ENCODE measurements around the gene CISH.

CISH gene

GRCh38 chr3:50623840-50624474, 12.4 kb upstream of the CISH start:
- H3K4me1 ChIP-seq (ENCODE audit: low read depth, poor library complexity, severe bottlenecking), result peaks cover 16% of the 10 kb centered on the region
- no peak for TF ChIP-seq CTCF (conservative IDR thresholded peaks at IDR 0.05; ENCODE audit: low read depth, low read length)
- no peak overlapping the region for H3K4me2 ChIP-seq
- no peaks in the 10 kb centered on the region for H4K20me1 ChIP-seq (ENCODE audit: insufficient read depth)
- no peaks in the 10 kb centered on the region for H3K36me3 ChIP-seq (ENCODE audit: insufficient read depth)
- no peak overlapping the region for H2AFZ ChIP-seq (ENCODE audit: low read depth)
- no peak overlapping the region for H3K27ac ChIP-seq
- no peaks in the 10 kb centered on the region for H3K79me2 ChIP-seq (ENCODE audit: insufficient read depth, low read depth)
- H3K9ac ChIP-seq, result no peak overlapping the region
- H3K27me3 ChIP-seq (ENCODE audit: insufficient read depth, low read depth), result no peaks in the 10 kb centered on the region
- H3K4me3 ChIP-seq (IDR thresholded peaks at IDR 0.05; ENCODE audit: insufficient read depth, low read depth, low read length), result no peak overlapping the region

DNA sequence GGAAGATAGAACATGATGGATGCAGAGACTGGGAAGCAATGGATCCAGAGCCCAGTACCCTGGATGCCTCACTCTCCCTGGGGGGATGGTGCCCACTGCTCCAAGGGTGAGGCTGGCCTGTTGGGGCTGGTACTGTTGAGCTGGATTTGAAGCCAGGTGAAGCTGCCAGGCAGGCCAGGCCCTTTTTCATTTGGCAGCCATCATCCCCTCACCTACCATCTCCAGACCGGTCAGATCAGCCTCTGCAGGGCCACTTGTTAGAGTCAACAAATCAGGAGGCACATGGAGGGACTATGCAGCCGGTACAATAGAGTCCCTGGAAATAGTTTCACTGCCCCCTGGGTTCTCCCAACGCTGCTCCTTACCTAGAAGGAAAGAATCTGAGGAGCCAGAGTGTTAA, 11.3 kb upstream of the CISH start:
- H3K4me2 ChIP-seq, result no peak overlapping the region
- H3K9ac ChIP-seq, result no peak overlapping the region
- no peak overlapping the region for H3K4me3 ChIP-seq (IDR thresholded peaks at IDR 0.05; ENCODE audit: insufficient read depth, low read depth, low read length)
- no peaks in the 10 kb centered on the region for H3K36me3 ChIP-seq (ENCODE audit: insufficient read depth)
- H4K20me1 ChIP-seq (ENCODE audit: insufficient read depth), result no peaks in the 10 kb centered on the region
- no peak overlapping the region for H3K27ac ChIP-seq
- no peak for TF ChIP-seq CTCF (conservative IDR thresholded peaks at IDR 0.05; ENCODE audit: low read depth, low read length)
- no peaks in the 10 kb centered on the region for H3K27me3 ChIP-seq (ENCODE audit: insufficient read depth, low read depth)
- no peaks in the 10 kb centered on the region for H3K79me2 ChIP-seq (ENCODE audit: insufficient read depth, low read depth)
- peaks cover 16% of the 10 kb centered on the region for H3K4me1 ChIP-seq (ENCODE audit: low read depth, poor library complexity, severe bottlenecking)
- H2AFZ ChIP-seq (ENCODE audit: low read depth), result no peak overlapping the region

DNA sequence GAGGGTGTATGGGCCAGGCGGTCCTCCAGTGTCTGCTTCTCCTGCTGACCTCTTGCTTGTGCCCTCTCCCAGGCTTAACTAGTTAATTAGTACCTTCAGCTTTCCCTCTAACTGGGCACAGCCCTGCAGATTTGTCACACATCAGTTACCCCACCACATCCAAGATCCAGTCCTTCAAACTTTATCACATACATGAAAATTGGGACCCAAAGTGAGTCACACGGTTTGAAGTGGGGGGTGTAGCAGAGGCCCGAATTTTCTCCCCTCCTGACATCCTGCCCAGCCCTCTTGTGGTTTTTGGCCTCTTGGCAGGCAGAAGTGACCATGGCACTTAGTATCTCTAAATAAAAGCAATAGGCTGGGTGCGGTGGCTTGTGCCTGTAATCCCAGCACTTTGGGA, 9.2 kb upstream of the CISH start:
- Histone ChIP-seq H3K79me2 (ENCODE audit: insufficient read depth, low read depth) (no peaks in the 10 kb centered on the region), H3K36me3 (ENCODE audit: insufficient read depth) (no peaks in the 10 kb centered on the region), H3K9ac (no peak overlapping the region), H3K4me3 (IDR thresholded peaks at IDR 0.05; ENCODE audit: insufficient read depth, low read depth, low read length) (no peak overlapping the region), H3K4me2 (no peak overlapping the region), H3K27me3 (ENCODE audit: insufficient read depth, low read depth) (no peaks in the 10 kb centered on the region), H2AFZ (ENCODE audit: low read depth) (no peak overlapping the region), H4K20me1 (ENCODE audit: insufficient read depth) (no peaks in the 10 kb centered on the region), H3K4me1 (ENCODE audit: low read depth, poor library complexity, severe bottlenecking) (peaks cover 16% of the 10 kb centered on the region), H3K27ac (no peak overlapping the region)
- no peak for TF ChIP-seq CTCF (conservative IDR thresholded peaks at IDR 0.05; ENCODE audit: low read depth, low read length)

DNA sequence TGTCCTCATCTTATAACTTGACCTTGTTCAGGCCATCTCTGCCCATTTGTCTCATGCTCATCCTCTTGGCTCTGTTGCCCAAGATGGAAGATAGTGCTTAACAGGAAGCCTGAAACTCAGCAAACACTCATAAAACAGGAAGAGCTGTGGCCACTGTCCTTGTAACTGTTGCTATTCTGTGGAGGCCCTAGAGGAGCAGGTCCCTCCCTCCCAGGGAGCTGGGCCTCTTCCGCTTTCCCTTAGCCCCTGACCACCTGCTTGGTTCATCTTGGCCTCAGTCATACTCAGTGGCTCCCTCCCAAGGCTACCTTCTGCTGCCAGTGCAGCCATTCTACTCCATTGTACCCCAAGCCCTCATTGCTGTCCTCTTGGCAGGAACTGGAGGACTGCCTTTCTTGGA, 8.8 kb upstream of the CISH start:
- Histone ChIP-seq H2AFZ (ENCODE audit: low read depth) (no peak overlapping the region), H3K9ac (no peak overlapping the region), H3K4me3 (IDR thresholded peaks at IDR 0.05; ENCODE audit: insufficient read depth, low read depth, low read length) (no peak overlapping the region), H4K20me1 (ENCODE audit: insufficient read depth) (no peaks in the 10 kb centered on the region), H3K4me2 (no peak overlapping the region), H3K79me2 (ENCODE audit: insufficient read depth, low read depth) (no peaks in the 10 kb centered on the region), H3K36me3 (ENCODE audit: insufficient read depth) (no peaks in the 10 kb centered on the region), H3K27ac (no peak overlapping the region), H3K27me3 (ENCODE audit: insufficient read depth, low read depth) (no peaks in the 10 kb centered on the region), H3K4me1 (ENCODE audit: low read depth, poor library complexity, severe bottlenecking) (peaks cover 16% of the 10 kb centered on the region)
- TF ChIP-seq CTCF (conservative IDR thresholded peaks at IDR 0.05; ENCODE audit: low read depth, low read length), result no peak
